ENCODE results near the gene ARHGAP24. TPM values are rescaled to one million over a fixed set of nuclear protein-coding genes. Genes with fewer than 3 reads are reported as not detected.

Gene ARHGAP24
- total and polyA plus RNA-seq, 10 of the 15 experiments (the other 5 are each of a cell fraction or from before 2014, with no cell fraction given): 0.10 to 4.2 (median 0.52) TPM

DNA sequence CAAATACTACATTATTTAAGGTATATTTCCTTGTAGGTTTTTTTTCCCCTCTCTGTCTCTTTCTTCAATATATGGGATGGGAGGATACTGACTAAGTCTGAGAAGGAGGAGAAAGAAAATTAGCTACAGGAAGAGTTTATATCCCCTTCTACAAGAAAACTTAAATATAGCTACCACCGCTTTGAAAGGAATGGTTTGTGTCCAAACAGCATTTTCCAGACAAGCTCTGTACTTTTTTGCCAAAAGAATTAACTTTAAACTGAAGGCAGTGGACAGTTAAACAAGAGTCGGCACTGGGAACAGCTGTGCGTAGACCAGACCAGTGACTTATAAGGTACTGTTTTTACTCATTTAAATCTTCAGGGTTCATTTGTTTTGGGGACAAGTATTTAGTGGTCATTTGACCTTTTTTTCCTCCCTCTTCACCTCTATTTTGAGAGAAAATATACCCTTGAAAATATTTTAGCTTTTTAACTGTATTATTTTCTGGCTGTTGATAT, 303.7 kb downstream of the ARHGAP24 start (continued):
- TF ChIP-seq, protein P1, sequence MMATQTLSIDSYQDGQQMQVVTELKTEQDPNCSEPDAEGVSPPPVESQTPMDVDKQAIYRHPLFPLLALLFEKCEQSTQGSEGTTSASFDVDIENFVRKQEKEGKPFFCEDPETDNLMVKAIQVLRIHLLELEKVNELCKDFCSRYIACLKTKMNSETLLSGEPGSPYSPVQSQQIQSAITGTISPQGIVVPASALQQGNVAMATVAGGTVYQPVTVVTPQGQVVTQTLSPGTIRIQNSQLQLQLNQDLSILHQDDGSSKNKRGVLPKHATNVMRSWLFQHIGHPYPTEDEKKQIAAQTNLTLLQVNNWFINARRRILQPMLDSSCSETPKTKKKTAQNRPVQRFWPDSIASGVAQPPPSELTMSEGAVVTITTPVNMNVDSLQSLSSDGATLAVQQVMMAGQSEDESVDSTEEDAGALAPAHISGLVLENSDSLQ (IDR thresholded peaks at IDR 0.05): no peak
- TF ChIP-seq SREBF2 (IDR thresholded peaks at IDR 0.05; ENCODE audit: low read length): no peak
- TF ChIP-seq ZNF274 (IDR thresholded peaks at IDR 0.05; ENCODE audit: insufficient read depth, insufficient read length): no peak
- no peak for TF ChIP-seq KDM1A (IDR thresholded peaks at IDR 0.05; ENCODE audit: borderline replicate concordance)
- TF ChIP-seq CBX3 (IDR thresholded peaks at IDR 0.05; ENCODE audit: borderline replicate concordance, low read depth): no peak
- TF ChIP-seq RCOR1 (conservative IDR thresholded peaks at IDR 0.05; ENCODE audit: low read depth, low read length): no peak
- TF ChIP-seq NFYA (IDR thresholded peaks at IDR 0.05; ENCODE audit: borderline replicate concordance, low read depth, low read length): no peak
- TF ChIP-seq SMAD1 (IDR thresholded peaks at IDR 0.05; ENCODE audit: low read depth, partially characterized antibody): no peak
- TF ChIP-seq, protein P2, sequence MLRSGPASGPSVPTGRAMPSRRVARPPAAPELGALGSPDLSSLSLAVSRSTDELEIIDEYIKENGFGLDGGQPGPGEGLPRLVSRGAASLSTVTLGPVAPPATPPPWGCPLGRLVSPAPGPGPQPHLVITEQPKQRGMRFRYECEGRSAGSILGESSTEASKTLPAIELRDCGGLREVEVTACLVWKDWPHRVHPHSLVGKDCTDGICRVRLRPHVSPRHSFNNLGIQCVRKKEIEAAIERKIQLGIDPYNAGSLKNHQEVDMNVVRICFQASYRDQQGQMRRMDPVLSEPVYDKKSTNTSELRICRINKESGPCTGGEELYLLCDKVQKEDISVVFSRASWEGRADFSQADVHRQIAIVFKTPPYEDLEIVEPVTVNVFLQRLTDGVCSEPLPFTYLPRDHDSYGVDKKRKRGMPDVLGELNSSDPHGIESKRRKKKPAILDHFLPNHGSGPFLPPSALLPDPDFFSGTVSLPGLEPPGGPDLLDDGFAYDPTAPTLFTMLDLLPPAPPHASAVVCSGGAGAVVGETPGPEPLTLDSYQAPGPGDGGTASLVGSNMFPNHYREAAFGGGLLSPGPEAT (IDR thresholded peaks at IDR 0.05; ENCODE audit: low read depth): peak; percentile 63
- TF ChIP-seq GABPA (IDR thresholded peaks at IDR 0.05; ENCODE audit: low read depth): no peak
- TF ChIP-seq SUZ12 (IDR thresholded peaks at IDR 0.05; ENCODE audit: unreplicated experiment): no peak
- TF ChIP-seq NFYB (IDR thresholded peaks at IDR 0.05; ENCODE audit: insufficient read depth, low read depth, low read length): no peak
- no peak for TF ChIP-seq MXI1 (IDR thresholded peaks at IDR 0.05; ENCODE audit: low read depth, low read length)
- TF ChIP-seq RB1 (IDR thresholded peaks at IDR 0.05; ENCODE audit: borderline replicate concordance): no peak
- TF ChIP-seq ASH2L (IDR thresholded peaks at IDR 0.05; ENCODE audit: borderline replicate concordance, low read depth): peak; percentile 69; the same call in 1 of the 2 replicates
- peak; percentile 78 for TF ChIP-seq TCF12 (IDR thresholded peaks at IDR 0.05; ENCODE audit: low read depth, low read length)
- no peak for TF ChIP-seq HDAC2 (IDR thresholded peaks at IDR 0.05)
